ENCODE results near the gene ELAC2.

ELAC2 gene

DNA sequence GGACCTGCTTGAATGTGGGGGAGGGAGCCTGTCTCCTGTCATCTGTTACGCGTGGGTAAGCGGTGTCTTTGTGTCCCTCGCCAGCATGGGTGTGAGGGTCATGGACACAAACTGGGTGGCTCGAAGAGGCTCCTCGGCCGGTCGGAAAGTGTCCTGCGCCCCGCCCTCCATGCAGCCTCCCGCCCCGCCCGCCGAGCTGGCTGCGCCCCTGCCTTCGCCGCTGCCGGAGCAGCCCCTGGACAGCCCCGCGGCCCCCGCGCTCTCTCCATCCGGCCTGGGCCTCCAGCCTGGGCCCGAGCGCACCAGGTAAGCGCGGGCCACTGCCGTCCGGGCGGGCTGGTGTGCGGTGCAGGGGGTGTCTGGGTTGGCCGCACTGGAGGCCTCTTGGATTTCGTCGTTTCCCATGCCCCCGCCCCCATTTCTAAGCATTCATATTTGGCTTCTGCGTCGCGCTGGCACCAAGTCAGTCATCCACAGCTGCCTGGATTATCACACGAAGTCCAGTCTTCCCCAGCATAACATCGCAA is 43.8 kb downstream of the ELAC2 start:
- Histone ChIP-seq H3K9me3 (no peaks in the 10 kb centered on the region), H3K27me3 (ENCODE audit: low read depth) (no peaks in the 10 kb centered on the region), H3K36me3 (replicated peaks) (no peaks in the 10 kb centered on the region), H3K4me3 (no peak overlapping the region), H3K4me1 (no peaks in the 10 kb centered on the region)
- no peak for DNase-seq (ENCODE audit: low spot score in 2 of 2)
- in situ Hi-C loops (cut with MboI; ENCODE audit: low sequenced_read_pairs) = no loop called here

GRCh38 chr17:12973496-12974004 is 44.3 kb downstream of the ELAC2 start:
- in situ Hi-C loops (cut with MboI; ENCODE audit: low sequenced_read_pairs) = no loop called here
- H3K36me3 ChIP-seq (replicated peaks) = no peaks in the 10 kb centered on the region
- no peaks in the 10 kb centered on the region for H3K4me1 ChIP-seq
- H3K9me3 ChIP-seq = no peaks in the 10 kb centered on the region
- no peak for DNase-seq (ENCODE audit: low spot score in 2 of 2)
- no peaks in the 10 kb centered on the region for H3K27me3 ChIP-seq (ENCODE audit: low read depth)
- no peak overlapping the region for H3K4me3 ChIP-seq

- H3K27me3 ChIP-seq (ENCODE audit: low read depth) = no peaks in the 10 kb centered on the region
- H3K4me3 ChIP-seq = no peak overlapping the region
- H3K9me3 ChIP-seq = no peaks in the 10 kb centered on the region
- no peak for DNase-seq (ENCODE audit: low spot score in 2 of 2)
- in situ Hi-C loops (cut with MboI; ENCODE audit: low sequenced_read_pairs) = no loop called here
- H3K4me1 ChIP-seq = no peaks in the 10 kb centered on the region
- H3K36me3 ChIP-seq (replicated peaks) = no peaks in the 10 kb centered on the region
Observed at GRCh38 chr17:12967962-12968361, 49.9 kb downstream of the ELAC2 start.

GRCh38 chr17:12966413-12966812 is 51.4 kb downstream of the ELAC2 start:
- Histone ChIP-seq H3K9me3 (no peaks in the 10 kb centered on the region), H3K36me3 (replicated peaks) (no peaks in the 10 kb centered on the region), H3K4me3 (no peak overlapping the region), H3K4me1 (no peaks in the 10 kb centered on the region), H3K27me3 (ENCODE audit: low read depth) (no peaks in the 10 kb centered on the region)
- DNase-seq (ENCODE audit: low spot score in 2 of 2) = no peak
- in situ Hi-C loops (cut with MboI; ENCODE audit: low sequenced_read_pairs) = no loop called here

- Histone ChIP-seq H3K27me3 (ENCODE audit: low read depth) (no peaks in the 10 kb centered on the region), H3K4me3 (no peak overlapping the region), H3K36me3 (replicated peaks) (no peaks in the 10 kb centered on the region), H3K4me1 (no peaks in the 10 kb centered on the region), H3K9me3 (no peaks in the 10 kb centered on the region)
- in situ Hi-C loops (cut with MboI; ENCODE audit: low sequenced_read_pairs) = no loop called here
- no peak for DNase-seq (ENCODE audit: low spot score in 2 of 2)
Observed at GRCh38 chr17:12965988-12966387, 51.8 kb downstream of the ELAC2 start.

GRCh38 chr17:12964840-12965239 is 53.0 kb downstream of the ELAC2 start:
- Histone ChIP-seq H3K27me3 (ENCODE audit: low read depth) (no peaks in the 10 kb centered on the region), H3K36me3 (replicated peaks) (no peaks in the 10 kb centered on the region), H3K9me3 (no peaks in the 10 kb centered on the region), H3K4me1 (no peaks in the 10 kb centered on the region), H3K4me3 (no peak overlapping the region)
- no peak for DNase-seq (ENCODE audit: low spot score in 2 of 2)
- in situ Hi-C loops (cut with MboI; ENCODE audit: low sequenced_read_pairs) = no loop called here

GRCh38 chr17:12964162-12964561 is 53.7 kb downstream of the ELAC2 start:
- in situ Hi-C loops (cut with MboI; ENCODE audit: low sequenced_read_pairs) = no loop called here
- Histone ChIP-seq H3K4me1 (no peaks in the 10 kb centered on the region), H3K36me3 (replicated peaks) (no peaks in the 10 kb centered on the region), H3K9me3 (no peaks in the 10 kb centered on the region), H3K4me3 (no peak overlapping the region), H3K27me3 (ENCODE audit: low read depth) (no peaks in the 10 kb centered on the region)
- DNase-seq (ENCODE audit: low spot score in 2 of 2) = no peak

DNA sequence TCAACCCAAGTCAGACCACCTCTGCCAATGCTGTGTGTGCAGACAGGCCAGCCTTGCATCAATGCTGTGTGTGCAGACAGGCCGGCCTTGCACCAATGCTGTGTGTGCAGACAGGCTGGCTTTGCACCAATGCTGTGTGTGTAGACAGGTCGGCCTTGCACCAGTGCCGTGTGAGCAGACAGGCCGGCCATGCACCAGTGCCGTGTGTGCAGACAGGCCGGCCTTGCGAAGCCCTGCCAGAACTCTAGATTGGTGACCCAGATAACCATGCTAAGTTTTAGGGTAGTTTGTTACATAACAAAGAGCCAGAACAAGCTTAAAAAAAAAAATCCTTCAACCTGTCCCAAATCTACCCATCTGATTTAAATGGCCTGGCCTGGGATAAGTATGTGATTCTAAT is 54.3 kb downstream of the ELAC2 start:
- no peaks in the 10 kb centered on the region for H3K9me3 ChIP-seq
- no peak overlapping the region for H3K4me3 ChIP-seq
- no peaks in the 10 kb centered on the region for H3K27me3 ChIP-seq (ENCODE audit: low read depth)
- no peaks in the 10 kb centered on the region for H3K4me1 ChIP-seq
- in situ Hi-C loops (cut with MboI; ENCODE audit: low sequenced_read_pairs) = no loop called here
- DNase-seq (ENCODE audit: low spot score in 2 of 2) = no peak
- H3K36me3 ChIP-seq (replicated peaks) = no peaks in the 10 kb centered on the region

DNA sequence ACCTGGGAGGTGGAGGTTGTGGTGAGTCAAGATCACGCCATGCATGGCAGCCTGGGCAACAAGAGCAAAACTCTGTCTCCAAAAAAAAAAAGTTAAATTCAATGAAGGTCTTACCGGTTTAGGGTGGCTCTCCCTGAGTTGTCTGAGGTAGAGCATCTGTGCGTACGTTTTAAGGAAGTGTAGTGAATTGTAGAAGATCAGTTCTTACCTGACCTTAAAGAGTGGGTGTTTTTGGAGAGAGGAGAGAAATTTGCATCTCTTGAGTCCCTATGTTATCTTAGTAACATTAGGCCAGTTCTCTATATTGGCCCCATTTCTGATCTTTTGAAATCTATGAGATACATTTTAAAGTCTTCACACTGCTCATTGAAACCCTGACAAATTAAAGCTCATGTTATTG is 56.2 kb downstream of the ELAC2 start:
- Histone ChIP-seq H3K4me1 (no peaks in the 10 kb centered on the region), H3K9me3 (no peaks in the 10 kb centered on the region; the same call in 1 of the 2 replicates), H3K36me3 (replicated peaks) (no peaks in the 10 kb centered on the region), H3K4me3 (no peak overlapping the region), H3K27me3 (ENCODE audit: low read depth) (no peaks in the 10 kb centered on the region)
- in situ Hi-C loops (cut with MboI; ENCODE audit: low sequenced_read_pairs) = no loop called here
- no peak for DNase-seq (ENCODE audit: low spot score in 2 of 2)

- in situ Hi-C loops (cut with MboI; ENCODE audit: low sequenced_read_pairs) = no loop called here
- Histone ChIP-seq H3K4me3 (no peak overlapping the region), H3K36me3 (replicated peaks) (no peaks in the 10 kb centered on the region), H3K9me3 (no peaks in the 10 kb centered on the region; the same call in 1 of the 2 replicates), H3K27me3 (ENCODE audit: low read depth) (no peaks in the 10 kb centered on the region), H3K4me1 (no peaks in the 10 kb centered on the region)
- DNase-seq (ENCODE audit: low spot score in 2 of 2) = no peak
Observed at GRCh38 chr17:12959441-12959840, 58.4 kb downstream of the ELAC2 start.

DNA sequence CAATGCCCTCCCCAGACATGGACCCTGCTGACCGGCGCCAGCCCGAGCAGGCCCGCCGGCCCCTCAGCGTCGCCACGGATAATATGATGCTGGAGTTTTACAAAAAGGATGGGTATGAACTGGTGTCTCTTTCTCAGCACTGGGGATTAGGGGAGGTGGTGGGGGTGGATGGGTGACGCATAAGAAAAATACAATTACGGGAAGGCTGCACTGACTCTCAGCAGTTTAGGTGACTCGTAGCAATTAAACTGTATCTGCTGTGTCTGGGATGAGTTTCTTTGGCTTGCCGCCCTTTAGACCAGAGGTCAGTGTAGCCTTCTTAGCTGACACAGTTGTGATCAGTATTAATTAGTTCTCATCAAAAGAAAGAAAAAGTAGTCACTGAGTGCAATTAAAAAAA is 59.0 kb downstream of the ELAC2 start:
- Histone ChIP-seq H3K4me3 (no peak overlapping the region), H3K4me1 (no peaks in the 10 kb centered on the region), H3K36me3 (replicated peaks) (no peaks in the 10 kb centered on the region), H3K27me3 (ENCODE audit: low read depth) (no peaks in the 10 kb centered on the region), H3K9me3 (no peaks in the 10 kb centered on the region; the same call in 1 of the 2 replicates)
- no peak for DNase-seq (ENCODE audit: low spot score in 2 of 2)
- in situ Hi-C loops (cut with MboI; ENCODE audit: low sequenced_read_pairs) = no loop called here

GRCh38 chr17:12955521-12955920 is 62.3 kb downstream of the ELAC2 start:
- no peaks in the 10 kb centered on the region for H3K36me3 ChIP-seq (replicated peaks)
- H3K4me1 ChIP-seq = no peaks in the 10 kb centered on the region
- H3K4me3 ChIP-seq = no peak overlapping the region
- no peaks in the 10 kb centered on the region for H3K27me3 ChIP-seq (ENCODE audit: low read depth)
- no peaks in the 10 kb centered on the region; the same call in 1 of the 2 replicates for H3K9me3 ChIP-seq
- DNase-seq (ENCODE audit: low spot score in 2 of 2) = no peak
- in situ Hi-C loops (cut with MboI; ENCODE audit: low sequenced_read_pairs) = no loop called here

- in situ Hi-C loops (cut with MboI; ENCODE audit: low sequenced_read_pairs) = no loop called here
- Histone ChIP-seq H3K27me3 (ENCODE audit: low read depth) (no peaks in the 10 kb centered on the region), H3K9me3 (no peaks in the 10 kb centered on the region; the same call in 1 of the 2 replicates), H3K4me3 (no peak overlapping the region), H3K4me1 (no peaks in the 10 kb centered on the region), H3K36me3 (replicated peaks) (no peaks in the 10 kb centered on the region)
- no peak for DNase-seq (ENCODE audit: low spot score in 2 of 2)
Observed at GRCh38 chr17:12953156-12953555, 64.7 kb downstream of the ELAC2 start.

GRCh38 chr17:12952012-12952411 is 65.8 kb downstream of the ELAC2 start:
- no peaks in the 10 kb centered on the region for H3K36me3 ChIP-seq (replicated peaks)
- no peaks in the 10 kb centered on the region for H3K4me1 ChIP-seq
- no peak overlapping the region for H3K4me3 ChIP-seq
- no peak for DNase-seq (ENCODE audit: low spot score in 2 of 2)
- in situ Hi-C loops (cut with MboI; ENCODE audit: low sequenced_read_pairs) = no loop called here
- H3K9me3 ChIP-seq = no peaks in the 10 kb centered on the region
- H3K27me3 ChIP-seq (ENCODE audit: low read depth) = no peaks in the 10 kb centered on the region

- H3K9me3 ChIP-seq = no peaks in the 10 kb centered on the region
- H3K27me3 ChIP-seq (ENCODE audit: low read depth) = no peaks in the 10 kb centered on the region
- H3K36me3 ChIP-seq (replicated peaks) = no peaks in the 10 kb centered on the region
- H3K4me1 ChIP-seq = no peaks in the 10 kb centered on the region
- in situ Hi-C loops (cut with MboI; ENCODE audit: low sequenced_read_pairs) = no loop called here
- no peak overlapping the region for H3K4me3 ChIP-seq
- DNase-seq (ENCODE audit: low spot score in 2 of 2) = no peak
Observed at GRCh38 chr17:12947047-12947446, 70.8 kb downstream of the ELAC2 start.
